ENCODE results near the gene MTHFSD. TPM values are rescaled to one million over a fixed set of nuclear protein-coding genes. Genes with fewer than 3 reads are reported as not detected.

The MTHFSD gene
- total and polyA plus RNA-seq, 9 donors: 9.9 to 15.4 (median 12.3) TPM

GRCh38 chr16:86562356-86562755 is 7.3 kb upstream of the MTHFSD start:
- 88% methylated on average over 2 of the region's 6 CpGs for WGBS (ENCODE audit: insufficient coverage)
- H3K27ac ChIP-seq (ENCODE audit: low read length): no peak overlapping the region
- no peak for DNase-seq
- no peaks in the 10 kb centered on the region for H3K9me3 ChIP-seq (replicated peaks; ENCODE audit: control insufficient read depth, low read depth, low read length)
- H3K27me3 ChIP-seq (ENCODE audit: control insufficient read depth, insufficient read depth, low read length): peaks cover 63% of the 10 kb centered on the region
- H3K4me1 ChIP-seq (ENCODE audit: control insufficient read depth, insufficient read depth, low read length): peaks cover 12% of the 10 kb centered on the region
- H3K36me3 ChIP-seq (ENCODE audit: control insufficient read depth, insufficient read depth, low read length): no peaks in the 10 kb centered on the region
- H3K4me3 ChIP-seq (ENCODE audit: low read length): no peak overlapping the region

- no peak overlapping the region for H3K4me3 ChIP-seq (ENCODE audit: low read length)
- no peak overlapping the region for H3K27ac ChIP-seq (ENCODE audit: low read length)
- 80% methylated on average over 9 of the region's 9 CpGs for WGBS (ENCODE audit: insufficient coverage)
- no peaks in the 10 kb centered on the region for H3K9me3 ChIP-seq (replicated peaks; ENCODE audit: control insufficient read depth, low read depth, low read length)
- H3K36me3 ChIP-seq (ENCODE audit: control insufficient read depth, insufficient read depth, low read length): no peaks in the 10 kb centered on the region
- H3K27me3 ChIP-seq (ENCODE audit: control insufficient read depth, insufficient read depth, low read length): peaks cover 44% of the 10 kb centered on the region
- peaks cover 21% of the 10 kb centered on the region for H3K4me1 ChIP-seq (ENCODE audit: control insufficient read depth, insufficient read depth, low read length)
- DNase-seq: no peak
Observed at GRCh38 chr16:86559802-86560305, 4.8 kb upstream of the MTHFSD start.

GRCh38 chr16:86558355-86559193 is 3.5 kb upstream of the MTHFSD start:
- Histone ChIP-seq H3K4me3 (ENCODE audit: low read length) (no peak overlapping the region), H3K27ac (ENCODE audit: low read length) (no peak overlapping the region), H3K36me3 (ENCODE audit: control insufficient read depth, insufficient read depth, low read length) (no peaks in the 10 kb centered on the region), H3K9me3 (replicated peaks; ENCODE audit: control insufficient read depth, low read depth, low read length) (no peaks in the 10 kb centered on the region), H3K27me3 (ENCODE audit: control insufficient read depth, insufficient read depth, low read length) (peaks cover 34% of the 10 kb centered on the region), H3K4me1 (ENCODE audit: control insufficient read depth, insufficient read depth, low read length) (peaks cover 22% of the 10 kb centered on the region)
- WGBS (ENCODE audit: insufficient coverage): 70% methylated on average over 24 of the region's 28 CpGs
- DNase-seq: no peak

GRCh38 chr16:86557587-86557986 is 2.6 kb upstream of the MTHFSD start:
- no CpG with 5 or more reads among the region's 4 CpGs for WGBS (ENCODE audit: insufficient coverage)

GRCh38 chr16:86556576-86556975 is 1.5 kb upstream of the MTHFSD start:
- Histone ChIP-seq H3K9me3 (replicated peaks; ENCODE audit: control insufficient read depth, low read depth, low read length) (no peaks in the 10 kb centered on the region), H3K4me1 (ENCODE audit: control insufficient read depth, insufficient read depth, low read length) (peaks cover 18% of the 10 kb centered on the region), H3K4me3 (ENCODE audit: low read length) (no peak overlapping the region), H3K27ac (ENCODE audit: low read length) (no peak overlapping the region), H3K36me3 (ENCODE audit: control insufficient read depth, insufficient read depth, low read length) (peaks cover 7% of the 10 kb centered on the region), H3K27me3 (ENCODE audit: control insufficient read depth, insufficient read depth, low read length) (peaks cover 20% of the 10 kb centered on the region)
- peak; percentile 63 for DNase-seq
- WGBS (ENCODE audit: insufficient coverage): 48% methylated on average over 5 of the region's 5 CpGs

More at GRCh38 chr16:86557587-86557986, 2.6 kb upstream of the MTHFSD start:
- Histone ChIP-seq H3K4me3 (ENCODE audit: low read length) (no peak overlapping the region), H3K9me3 (replicated peaks; ENCODE audit: control insufficient read depth, low read depth, low read length) (no peaks in the 10 kb centered on the region), H3K36me3 (ENCODE audit: control insufficient read depth, insufficient read depth, low read length) (no peaks in the 10 kb centered on the region), H3K27ac (ENCODE audit: low read length) (no peak overlapping the region), H3K27me3 (ENCODE audit: control insufficient read depth, insufficient read depth, low read length) (peaks cover 25% of the 10 kb centered on the region), H3K4me1 (ENCODE audit: control insufficient read depth, insufficient read depth, low read length) (peaks cover 18% of the 10 kb centered on the region)
- DNase-seq: no peak

- peaks cover 10% of the 10 kb centered on the region for H3K36me3 ChIP-seq (ENCODE audit: control insufficient read depth, insufficient read depth, low read length)
- H3K4me3 ChIP-seq (ENCODE audit: low read length): peak overlapping the region; percentile 97
- 32% methylated on average over 15 of the region's 17 CpGs for WGBS (ENCODE audit: insufficient coverage)
- H3K27ac ChIP-seq (ENCODE audit: low read length): peak overlapping the region; percentile 86
- H3K4me1 ChIP-seq (ENCODE audit: control insufficient read depth, insufficient read depth, low read length): peaks cover 18% of the 10 kb centered on the region
- DNase-seq: no peak
- H3K9me3 ChIP-seq (replicated peaks; ENCODE audit: control insufficient read depth, low read depth, low read length): no peaks in the 10 kb centered on the region
- H3K27me3 ChIP-seq (ENCODE audit: control insufficient read depth, insufficient read depth, low read length): peaks cover 13% of the 10 kb centered on the region
Observed at GRCh38 chr16:86555704-86556075, 655 bp upstream of the MTHFSD start.

- no peak for DNase-seq
- peaks cover 20% of the 10 kb centered on the region for H3K36me3 ChIP-seq (ENCODE audit: control insufficient read depth, insufficient read depth, low read length)
- peak overlapping the region; percentile 97 for H3K4me3 ChIP-seq (ENCODE audit: low read length)
- H3K27ac ChIP-seq (ENCODE audit: low read length): peak overlapping the region; percentile 79
- peaks cover 18% of the 10 kb centered on the region for H3K4me1 ChIP-seq (ENCODE audit: control insufficient read depth, insufficient read depth, low read length)
- H3K27me3 ChIP-seq (ENCODE audit: control insufficient read depth, insufficient read depth, low read length): peaks cover 8% of the 10 kb centered on the region
- no peaks in the 10 kb centered on the region for H3K9me3 ChIP-seq (replicated peaks; ENCODE audit: control insufficient read depth, low read depth, low read length)
- 3% methylated on average over 9 of the region's 10 CpGs for WGBS (ENCODE audit: insufficient coverage)
Observed at GRCh38 chr16:86554599-86554916, 477 bp downstream of the MTHFSD start.

- WGBS (ENCODE audit: insufficient coverage): 88% methylated on average over 21 of the region's 22 CpGs
- no peak overlapping the region for H3K27ac ChIP-seq (ENCODE audit: low read length)
- DNase-seq: no peak
Observed at GRCh38 chr16:86553356-86553755, 1.7 kb downstream of the MTHFSD start.

GRCh38 chr16:86550281-86550680 is 4.8 kb downstream of the MTHFSD start:
- no peak for DNase-seq
- Histone ChIP-seq H3K9me3 (replicated peaks; ENCODE audit: control insufficient read depth, low read depth, low read length) (no peaks in the 10 kb centered on the region), H3K36me3 (ENCODE audit: control insufficient read depth, insufficient read depth, low read length) (peaks cover 53% of the 10 kb centered on the region), H3K4me3 (ENCODE audit: low read length) (no peak overlapping the region), H3K4me1 (ENCODE audit: control insufficient read depth, insufficient read depth, low read length) (peaks cover 9% of the 10 kb centered on the region), H3K27ac (ENCODE audit: low read length) (no peak overlapping the region), H3K27me3 (ENCODE audit: control insufficient read depth, insufficient read depth, low read length) (no peaks in the 10 kb centered on the region)
- WGBS (ENCODE audit: insufficient coverage): 100% methylated on average over 2 of the region's 5 CpGs

More at GRCh38 chr16:86553356-86553755, 1.7 kb downstream of the MTHFSD start:
- Histone ChIP-seq H3K27me3 (ENCODE audit: control insufficient read depth, insufficient read depth, low read length) (peaks cover 8% of the 10 kb centered on the region), H3K36me3 (ENCODE audit: control insufficient read depth, insufficient read depth, low read length) (peaks cover 30% of the 10 kb centered on the region), H3K9me3 (replicated peaks; ENCODE audit: control insufficient read depth, low read depth, low read length) (no peaks in the 10 kb centered on the region), H3K4me1 (ENCODE audit: control insufficient read depth, insufficient read depth, low read length) (peaks cover 18% of the 10 kb centered on the region), H3K4me3 (ENCODE audit: low read length) (no peak overlapping the region)

- no peak overlapping the region for H3K27ac ChIP-seq (ENCODE audit: low read length)
- H3K4me3 ChIP-seq (ENCODE audit: low read length): no peak overlapping the region
- WGBS (ENCODE audit: insufficient coverage): 98% methylated on average over 7 of the region's 7 CpGs
- H3K27me3 ChIP-seq (ENCODE audit: control insufficient read depth, insufficient read depth, low read length): no peaks in the 10 kb centered on the region
- peaks cover 55% of the 10 kb centered on the region for H3K36me3 ChIP-seq (ENCODE audit: control insufficient read depth, insufficient read depth, low read length)
- H3K4me1 ChIP-seq (ENCODE audit: control insufficient read depth, insufficient read depth, low read length): peaks cover 8% of the 10 kb centered on the region
- no peaks in the 10 kb centered on the region for H3K9me3 ChIP-seq (replicated peaks; ENCODE audit: control insufficient read depth, low read depth, low read length)
- DNase-seq: no peak
Observed at GRCh38 chr16:86549893-86550190, 5.2 kb downstream of the MTHFSD start.

All from muscle of leg (tissue), 11 donors.